AG04450 (cell line): ENCODE data around the gene NOS3. TPM values are rescaled to one million over a fixed set of nuclear protein-coding genes. Genes with fewer than 3 reads are reported as not detected.

ENCODE experiments used
- CTCF ChIA-PET: fragments of 300-600, 350-600 bp; formaldehyde crosslinking; extraction: SDS; loops from one replicate; lab custom pipeline; 2022; ENCODE audit warnings: antibody characterized with exemption, inconsistent platforms; lab: Charles Lee
- POLR2A ChIA-PET: fragments of 350-600 bp; formaldehyde crosslinking; extraction: SDS; loops from one replicate; lab custom pipeline; 2021; ENCODE audit warnings: antibody characterized with exemption, inconsistent platforms; lab: Yijun Ruan, JAX
- DNase-seq: peaks from one replicate; pipeline ENCODE4 v3.0.0-alpha.2; 2011; ENCODE audit warnings: low read depth, low spot score
- H3K27ac ChIP-seq: one replicate; pipeline ENCODE4 v1.5.1; 2012; ENCODE audit warnings: low read depth, low read length, control low read depth
- H3K27me3 ChIP-seq: one replicate; pipeline ENCODE4 v1.6.0; 2012; ENCODE audit warnings: low read length; ENCODE audit not compliant: control insufficient read depth, insufficient read depth
- H3K4me3 ChIP-seq: 2 replicates; pipeline ENCODE4 v1.5.1; 2011; ENCODE audit warnings: mild to moderate bottlenecking, low read depth, low read length, control low read depth
- H3K9me3 ChIP-seq: 2 replicates; pipeline ENCODE4 v1.5.1; 2012; ENCODE audit warnings: low read length; ENCODE audit not compliant: control insufficient read depth, insufficient read depth
- polyA plus RNA-seq: library from polyadenylated mRNA; depleted of rRNA; stranded (reverse); fragments of >200 nt; gene quantifications from 2 replicates; pipeline ENCODE4 v1.2.3, GENCODE V29; 2011
- TF ChIP-seq, protein P1 (sequence below): IDR thresholded peaks from 2 replicates; pipeline ENCODE4 v1.5.1; 2011; ENCODE audit warnings: low read depth, low read length, control low read depth, inconsistent platforms

Gene NOS3
- polyA plus RNA-seq, 1 experiment = 0.60 TPM

- CTCF ChIA-PET = interaction anchor here (1.5 to 2.7 kb wide), 3 partner anchors 13 to 227 kb away, joined by 3 to 9 read pairs (median 6); no protein-coding TSS in a partner anchor
These were observed 14.7 kb downstream of the NOS3 start for GRCh38 chr7:151005566-151005965.

DNA sequence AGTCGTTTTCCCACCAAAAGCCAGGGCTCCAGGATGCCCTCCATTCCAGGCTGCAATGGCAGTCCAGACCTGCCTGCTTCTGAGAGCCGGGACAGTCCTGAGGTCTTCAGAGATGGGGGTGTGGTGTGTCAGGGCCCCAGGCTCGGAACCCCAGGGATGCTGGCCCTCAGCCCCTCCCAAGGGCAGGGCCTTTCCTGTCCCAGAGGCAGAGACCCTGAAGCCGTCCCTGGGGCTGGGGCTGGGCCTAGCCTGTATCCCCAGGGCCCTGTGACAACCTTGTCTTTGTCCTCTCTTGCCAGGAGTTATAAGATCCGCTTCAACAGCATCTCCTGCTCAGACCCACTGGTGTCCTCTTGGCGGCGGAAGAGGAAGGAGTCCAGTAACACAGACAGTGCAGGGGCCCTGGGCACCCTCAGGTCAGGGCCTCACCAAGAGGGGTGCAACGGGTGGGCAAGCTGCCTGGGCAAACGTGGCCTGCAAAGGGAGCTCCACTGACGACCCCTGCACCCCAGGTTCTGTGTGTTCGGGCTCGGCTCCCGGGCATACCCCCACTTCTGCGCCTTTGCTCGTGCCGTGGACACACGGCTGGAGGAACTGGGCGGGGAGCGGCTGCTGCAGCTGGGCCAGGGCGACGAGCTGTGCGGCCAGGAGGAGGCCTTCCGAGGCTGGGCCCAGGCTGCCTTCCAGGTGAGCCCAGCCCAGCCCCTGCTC is 15.9 kb downstream of the NOS3 start:
- TF ChIP-seq, protein P1, sequence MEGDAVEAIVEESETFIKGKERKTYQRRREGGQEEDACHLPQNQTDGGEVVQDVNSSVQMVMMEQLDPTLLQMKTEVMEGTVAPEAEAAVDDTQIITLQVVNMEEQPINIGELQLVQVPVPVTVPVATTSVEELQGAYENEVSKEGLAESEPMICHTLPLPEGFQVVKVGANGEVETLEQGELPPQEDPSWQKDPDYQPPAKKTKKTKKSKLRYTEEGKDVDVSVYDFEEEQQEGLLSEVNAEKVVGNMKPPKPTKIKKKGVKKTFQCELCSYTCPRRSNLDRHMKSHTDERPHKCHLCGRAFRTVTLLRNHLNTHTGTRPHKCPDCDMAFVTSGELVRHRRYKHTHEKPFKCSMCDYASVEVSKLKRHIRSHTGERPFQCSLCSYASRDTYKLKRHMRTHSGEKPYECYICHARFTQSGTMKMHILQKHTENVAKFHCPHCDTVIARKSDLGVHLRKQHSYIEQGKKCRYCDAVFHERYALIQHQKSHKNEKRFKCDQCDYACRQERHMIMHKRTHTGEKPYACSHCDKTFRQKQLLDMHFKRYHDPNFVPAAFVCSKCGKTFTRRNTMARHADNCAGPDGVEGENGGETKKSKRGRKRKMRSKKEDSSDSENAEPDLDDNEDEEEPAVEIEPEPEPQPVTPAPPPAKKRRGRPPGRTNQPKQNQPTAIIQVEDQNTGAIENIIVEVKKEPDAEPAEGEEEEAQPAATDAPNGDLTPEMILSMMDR = no peak
- no peak overlapping the region for H3K4me3 ChIP-seq
- POLR2A ChIA-PET = no interaction called here
- no peak for DNase-seq
- CTCF ChIA-PET = interaction anchor here (1.5 to 2.7 kb wide), 3 partner anchors 12 to 228 kb away, joined by 3 to 9 read pairs (median 6); no protein-coding TSS in a partner anchor
- no peak overlapping the region for H3K27ac ChIP-seq
- H3K27me3 ChIP-seq = peaks cover 3% of the 10 kb centered on the region
- H3K9me3 ChIP-seq = peaks cover 5% of the 10 kb centered on the region; the same call in 1 of the 2 replicates

More at GRCh38 chr7:151005566-151005965, 14.7 kb downstream of the NOS3 start:
- H3K27ac ChIP-seq = no peak overlapping the region
- DNase-seq = no peak
- H3K27me3 ChIP-seq = peaks cover 9% of the 10 kb centered on the region
- H3K4me3 ChIP-seq = no peak overlapping the region
- TF ChIP-seq, protein P1 = no peak
- H3K9me3 ChIP-seq = peaks cover 5% of the 10 kb centered on the region; the same call in 1 of the 2 replicates
- POLR2A ChIA-PET = no interaction called here

GRCh38 chr7:151007469-151007898 is 16.7 kb downstream of the NOS3 start:
- TF ChIP-seq, protein P1 = no peak
- CTCF ChIA-PET = interaction anchor here (1.3 to 4.0 kb wide), 6 partner anchors 11 to 109 kb away, joined by 5 to 24 read pairs (median 10); no protein-coding TSS in a partner anchor
- Histone ChIP-seq H3K27ac (no peak overlapping the region), H3K4me3 (no peak overlapping the region), H3K9me3 (peaks cover 5% of the 10 kb centered on the region; the same call in 1 of the 2 replicates), H3K27me3 (peaks cover 3% of the 10 kb centered on the region)
- DNase-seq = no peak
- POLR2A ChIA-PET = no interaction called here

DNA sequence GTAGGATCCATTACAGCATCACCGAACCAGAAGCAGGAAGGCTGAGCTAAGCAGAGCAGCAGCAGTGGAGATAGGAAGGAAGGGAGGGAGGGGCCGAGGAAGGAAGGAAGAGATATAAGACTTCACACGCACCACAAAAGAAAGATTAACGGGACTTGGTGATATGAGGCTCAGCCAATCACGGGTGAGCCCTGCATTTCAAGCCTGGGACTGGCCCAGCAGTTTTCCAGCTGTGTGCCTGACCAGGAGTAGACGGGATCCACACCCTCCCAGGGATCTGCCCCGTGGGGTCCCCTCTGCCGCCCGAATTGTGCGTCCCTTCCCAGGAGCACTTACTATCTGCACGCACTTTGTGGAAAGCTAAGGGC is 17.3 kb downstream of the NOS3 start:
- POLR2A ChIA-PET = interaction anchor here (0.6 kb wide), 1 partner anchor 14 kb away, joined by 7 read pairs; no protein-coding TSS in a partner anchor
- no peak for DNase-seq
- H3K27ac ChIP-seq = no peak overlapping the region
- peaks cover 5% of the 10 kb centered on the region; the same call in 1 of the 2 replicates for H3K9me3 ChIP-seq
- no peak overlapping the region for H3K4me3 ChIP-seq
- CTCF ChIA-PET = interaction anchor here (0.6 to 4.0 kb wide), 10 partner anchors 11 to 110 kb away, joined by 4 to 24 read pairs (median 8); no protein-coding TSS in a partner anchor
- H3K27me3 ChIP-seq = peaks cover 6% of the 10 kb centered on the region
- TF ChIP-seq, protein P1 = no peak
